Activated T-cell treated with anti-CD3 and anti-CD28 coated beads, Interleukin-2, amount 50 U/mL, for 72 hours (primary cell): ENCODE measurements around the gene PDE11A. TPM values are rescaled to one million over a fixed set of nuclear protein-coding genes. Genes with fewer than 3 reads are reported as not detected.

Experiments
- ATAC-seq, 2 donors: fragments of 150-1000 bp; cut with Tn5 transposase; replicated peaks in 1 of 2; 2 replicates each; pipeline ENCODE4 v1.10.0; 2021; ENCODE audit warnings: moderate library complexity in 2 of 2, mild to moderate bottlenecking in 1 of 2
- DNase-seq, 2 donors: peaks; one replicate each; pipeline ENCODE4 v3.0.0; 2021 to 2022; ENCODE audit warnings: mixed read lengths in 1 of 2
- H3K27ac Mint-ChIP-seq: one replicate; pipeline ENCODE4 v1.8.0; 2022; ENCODE audit warnings: mild to moderate bottlenecking, moderate library complexity, mixed read lengths
- H3K27me3 Mint-ChIP-seq: one replicate; pipeline ENCODE4 v1.8.0; 2022; ENCODE audit warnings: low read depth, mixed read lengths
- H3K36me3 Mint-ChIP-seq, 2 donors: one replicate each; pipeline ENCODE4 v1.8.0; 2022; ENCODE audit warnings: mixed read lengths in 2 of 2, mild to moderate bottlenecking in 1 of 2; ENCODE audit not compliant: insufficient read depth in 2 of 2
- H3K4me1 Mint-ChIP-seq: one replicate; pipeline ENCODE4 v1.8.0; 2022; ENCODE audit warnings: low read depth, mixed read lengths
- H3K4me3 Mint-ChIP-seq, 2 donors: one replicate each; pipeline ENCODE4 v1.8.0; 2022; ENCODE audit warnings: mild to moderate bottlenecking in 2 of 2, mixed read lengths in 2 of 2, moderate library complexity in 2 of 2
- H3K9me3 Mint-ChIP-seq, 2 donors: one replicate each; pipeline ENCODE4 v1.8.0; 2022; ENCODE audit warnings: mixed read lengths in 2 of 2
- total RNA-seq, 2 donors: library from RNA; stranded (reverse); gene quantifications; one replicate each; pipeline ENCODE4 v1.2.3, GENCODE V29; 2022

PDE11A gene
- total RNA-seq, 2 donors from 2014 or later: not detected

DNA sequence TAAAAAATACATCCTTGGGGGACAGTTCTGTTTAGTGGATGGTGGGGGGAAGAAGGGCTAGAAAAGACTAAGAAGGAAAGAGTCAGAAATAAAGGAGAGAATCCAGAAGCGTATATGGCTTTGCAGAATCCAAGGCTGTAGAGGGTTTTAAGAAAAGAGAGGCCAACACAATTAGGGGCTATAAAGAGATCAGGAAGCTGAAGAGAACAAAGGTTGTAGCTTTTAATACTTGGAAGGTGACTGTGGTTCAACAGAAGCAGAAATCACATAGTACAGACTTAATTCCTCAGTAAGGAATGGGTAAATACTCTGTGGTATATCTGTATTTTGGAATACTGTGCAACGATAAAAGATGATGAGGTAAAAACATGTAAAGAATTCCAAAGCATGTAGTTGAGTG lies 393.6 kb downstream of the PDE11A start:
- ATAC-seq: no peak
- H3K4me3 Mint-ChIP-seq: no peak overlapping the region
- H3K36me3 Mint-ChIP-seq: no peaks in the 10 kb centered on the region
- no peaks in the 10 kb centered on the region for H3K9me3 Mint-ChIP-seq
- no peak overlapping the region for H3K27ac Mint-ChIP-seq
- DNase-seq: no peak
- H3K27me3 Mint-ChIP-seq: peaks cover 5% of the 10 kb centered on the region
- no peaks in the 10 kb centered on the region for H3K4me1 Mint-ChIP-seq

DNA sequence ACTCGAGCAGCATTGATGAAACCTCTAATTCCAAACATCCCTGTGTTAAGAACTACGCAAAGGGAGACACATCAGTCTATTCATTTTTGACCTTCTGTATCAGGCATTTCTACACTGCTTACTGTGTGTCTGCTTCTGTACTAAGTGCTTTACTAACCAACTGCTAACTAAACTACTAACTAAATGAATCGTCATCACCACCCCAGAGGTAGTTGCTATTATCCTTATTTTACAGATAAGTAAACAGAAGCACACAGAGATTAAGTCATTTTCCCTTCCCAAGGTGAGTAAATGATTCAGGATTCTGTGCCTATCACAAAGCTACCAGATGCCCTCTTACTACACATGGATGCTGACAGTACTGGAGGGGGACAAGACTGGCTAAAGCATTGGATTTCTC lies 395.9 kb downstream of the PDE11A start:
- H3K27ac Mint-ChIP-seq: no peak overlapping the region
- ATAC-seq (no peak), DNase-seq (no peak)
- no peaks in the 10 kb centered on the region for H3K36me3 Mint-ChIP-seq
- no peaks in the 10 kb centered on the region for H3K9me3 Mint-ChIP-seq
- no peaks in the 10 kb centered on the region for H3K4me1 Mint-ChIP-seq
- H3K27me3 Mint-ChIP-seq: peaks cover 10% of the 10 kb centered on the region
- no peak overlapping the region for H3K4me3 Mint-ChIP-seq

DNA sequence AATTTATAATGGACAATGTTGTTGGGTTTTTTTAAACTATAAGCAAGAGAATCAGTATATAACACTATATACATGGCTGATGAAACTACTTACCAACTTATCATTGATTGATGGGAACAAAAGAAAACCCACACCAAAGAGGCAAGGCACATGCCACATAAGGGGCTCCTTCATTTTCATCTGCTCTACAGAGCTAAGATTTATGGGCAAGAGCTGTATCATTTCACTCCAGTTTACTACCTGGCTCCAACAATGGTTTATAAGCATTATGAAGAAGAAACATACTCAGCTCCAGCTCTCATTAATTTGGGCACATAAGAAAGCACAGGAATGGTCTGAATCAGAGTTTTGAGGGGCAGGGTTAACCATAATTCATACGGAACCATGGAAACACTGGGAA lies 396.8 kb downstream of the PDE11A start:
- Mint-ChIP-seq H3K36me3 (no peaks in the 10 kb centered on the region), H3K9me3 (no peaks in the 10 kb centered on the region), H3K4me1 (peaks cover 5% of the 10 kb centered on the region), H3K27ac (no peak overlapping the region), H3K4me3 (no peak overlapping the region), H3K27me3 (peaks cover 10% of the 10 kb centered on the region)
- ATAC-seq: no peak
- DNase-seq: no peak

DNA sequence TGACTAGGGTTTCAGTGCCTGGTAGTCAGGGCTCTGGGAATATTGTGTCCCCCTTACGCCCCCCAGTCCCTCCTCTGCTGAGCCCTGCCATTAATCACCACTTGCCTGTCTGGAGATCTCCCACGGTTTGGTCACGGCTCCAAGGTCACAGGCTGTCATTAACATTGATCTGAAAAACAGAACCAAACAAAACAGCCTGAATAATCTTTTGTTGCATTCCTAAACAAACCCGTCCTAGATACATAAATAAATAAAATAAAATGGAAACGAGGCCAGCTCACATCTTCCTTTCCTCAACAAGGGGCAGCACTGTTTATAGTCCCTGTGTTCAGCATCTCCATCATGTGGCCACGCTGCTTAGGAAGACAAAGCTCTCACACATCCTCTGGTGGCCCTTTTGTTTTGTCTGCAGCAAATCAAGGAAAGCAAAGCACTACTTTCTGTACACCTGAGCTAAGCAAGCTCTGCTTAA lies 397.2 kb downstream of the PDE11A start:
- peaks cover 10% of the 10 kb centered on the region for H3K27me3 Mint-ChIP-seq

DNA sequence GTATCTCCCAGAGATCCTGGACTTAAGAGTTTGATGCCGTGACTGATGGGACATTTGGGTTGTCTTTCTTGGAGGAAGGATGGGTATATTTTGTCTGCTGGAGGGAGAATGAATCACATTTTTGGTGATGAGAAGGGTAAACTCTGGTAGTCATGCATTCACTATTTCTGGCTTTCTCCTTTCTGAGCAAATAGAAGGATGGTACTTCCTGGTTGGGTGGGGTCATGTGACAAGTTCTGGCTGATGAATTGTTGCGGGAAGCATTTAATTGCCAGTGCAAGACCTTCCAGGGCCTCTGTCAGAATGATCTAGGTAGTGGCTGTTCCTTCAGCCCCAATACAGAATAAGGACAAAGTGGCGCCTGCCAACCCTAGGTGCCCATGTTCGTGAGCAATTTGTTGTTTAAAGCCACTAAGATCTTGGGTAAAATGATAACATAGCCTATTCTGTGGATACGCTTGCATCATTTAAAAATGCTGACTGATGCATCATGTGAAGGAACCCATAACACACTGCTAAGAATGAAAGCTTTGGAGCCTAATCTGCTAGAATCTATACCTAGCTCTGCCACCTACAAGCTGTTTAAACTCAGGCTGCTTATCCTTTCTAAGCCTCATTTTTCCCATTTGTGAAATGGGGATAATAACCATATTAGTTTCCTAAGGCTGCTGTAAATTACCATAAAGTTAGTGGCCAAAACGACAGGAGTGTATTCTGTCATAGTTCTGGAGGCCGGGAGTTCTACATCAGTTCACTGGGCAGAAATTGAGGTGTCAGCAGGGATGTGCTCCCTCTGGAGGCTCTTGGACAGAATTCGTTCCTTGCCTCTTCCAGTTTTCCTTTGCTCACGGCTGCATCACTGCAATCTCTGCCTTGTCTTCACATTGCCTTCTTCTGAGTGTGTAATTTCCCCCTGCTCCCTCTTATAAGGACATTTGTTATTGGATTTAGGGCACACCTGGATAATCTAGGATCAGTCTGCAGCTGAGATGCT lies 398.7 kb downstream of the PDE11A start:
- Mint-ChIP-seq H3K4me3 (no peak overlapping the region), H3K4me1 (peaks cover 10% of the 10 kb centered on the region)

More for the DNA sequence above, 397.2 kb downstream of the PDE11A start:
- H3K27ac Mint-ChIP-seq: no peak overlapping the region
- no peaks in the 10 kb centered on the region for H3K9me3 Mint-ChIP-seq
- ATAC-seq: no peak
- DNase-seq: no peak
- peaks cover 9% of the 10 kb centered on the region for H3K4me1 Mint-ChIP-seq
- no peaks in the 10 kb centered on the region for H3K36me3 Mint-ChIP-seq
- H3K4me3 Mint-ChIP-seq: no peak overlapping the region

DNA sequence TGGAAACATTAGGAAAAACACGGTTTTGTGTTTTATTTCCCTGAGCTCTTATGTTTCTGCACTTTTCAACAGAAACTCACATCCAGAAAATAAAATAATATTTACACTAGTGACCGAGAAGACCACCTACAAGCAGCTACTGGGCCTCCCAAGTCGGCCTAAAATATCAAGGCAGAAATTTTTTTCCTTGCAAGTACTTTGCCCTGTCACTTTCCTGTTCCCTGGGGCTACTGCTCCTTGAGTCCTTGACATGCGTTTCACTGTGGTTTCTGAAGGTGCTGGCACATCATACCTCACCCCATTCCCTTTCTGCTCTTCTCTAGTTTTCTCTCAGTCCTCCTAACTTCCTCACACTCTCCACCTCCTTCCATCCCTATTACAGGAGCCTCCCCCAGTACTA lies 400.9 kb downstream of the PDE11A start:
- DNase-seq (no peak), ATAC-seq (no peak)
- Mint-ChIP-seq H3K4me3 (no peak overlapping the region), H3K27ac (no peak overlapping the region), H3K27me3 (peaks cover 21% of the 10 kb centered on the region), H3K4me1 (peaks cover 10% of the 10 kb centered on the region), H3K9me3 (no peaks in the 10 kb centered on the region), H3K36me3 (no peaks in the 10 kb centered on the region)

More for the DNA sequence above, 398.7 kb downstream of the PDE11A start:
- H3K36me3 Mint-ChIP-seq: no peaks in the 10 kb centered on the region
- no peak for ATAC-seq
- H3K27me3 Mint-ChIP-seq: peaks cover 15% of the 10 kb centered on the region
- H3K9me3 Mint-ChIP-seq: no peaks in the 10 kb centered on the region
- no peak overlapping the region for H3K27ac Mint-ChIP-seq
- no peak for DNase-seq

DNA sequence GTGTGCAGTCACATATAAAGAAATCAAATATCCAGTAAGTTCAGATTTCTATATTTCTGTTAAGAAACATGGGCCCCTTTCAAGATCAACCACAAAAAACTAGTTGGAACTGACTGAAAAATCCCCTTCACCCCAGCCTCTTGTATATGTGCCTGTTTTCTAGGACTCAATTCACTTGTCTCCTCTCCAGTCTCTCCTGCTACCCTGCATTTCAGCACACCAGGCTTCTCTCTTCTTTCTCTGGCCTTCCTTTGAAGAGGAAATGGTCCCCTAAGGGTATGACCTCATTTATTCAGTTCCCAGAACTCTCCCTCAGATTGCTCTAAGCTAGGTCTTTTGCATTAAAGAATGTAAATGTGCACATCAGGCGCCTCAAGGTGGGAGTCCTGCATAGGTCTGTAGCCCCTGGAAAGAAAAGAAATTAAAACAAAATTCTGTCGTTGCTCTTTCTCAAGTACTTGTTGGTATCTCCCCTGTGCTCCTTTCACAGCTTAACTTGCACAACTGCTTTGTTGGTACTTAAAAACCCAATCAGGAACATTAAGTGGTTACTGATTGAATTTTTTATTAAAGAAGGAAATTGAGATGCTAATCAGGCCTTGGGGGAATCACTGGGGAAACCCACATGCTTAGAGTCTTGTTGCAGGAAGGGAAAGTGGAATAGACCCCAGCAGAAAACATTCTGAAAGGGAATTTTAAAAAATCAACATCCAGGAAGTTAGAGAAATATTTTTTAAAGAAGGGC lies 401.6 kb downstream of the PDE11A start:
- no peak for ATAC-seq

DNA sequence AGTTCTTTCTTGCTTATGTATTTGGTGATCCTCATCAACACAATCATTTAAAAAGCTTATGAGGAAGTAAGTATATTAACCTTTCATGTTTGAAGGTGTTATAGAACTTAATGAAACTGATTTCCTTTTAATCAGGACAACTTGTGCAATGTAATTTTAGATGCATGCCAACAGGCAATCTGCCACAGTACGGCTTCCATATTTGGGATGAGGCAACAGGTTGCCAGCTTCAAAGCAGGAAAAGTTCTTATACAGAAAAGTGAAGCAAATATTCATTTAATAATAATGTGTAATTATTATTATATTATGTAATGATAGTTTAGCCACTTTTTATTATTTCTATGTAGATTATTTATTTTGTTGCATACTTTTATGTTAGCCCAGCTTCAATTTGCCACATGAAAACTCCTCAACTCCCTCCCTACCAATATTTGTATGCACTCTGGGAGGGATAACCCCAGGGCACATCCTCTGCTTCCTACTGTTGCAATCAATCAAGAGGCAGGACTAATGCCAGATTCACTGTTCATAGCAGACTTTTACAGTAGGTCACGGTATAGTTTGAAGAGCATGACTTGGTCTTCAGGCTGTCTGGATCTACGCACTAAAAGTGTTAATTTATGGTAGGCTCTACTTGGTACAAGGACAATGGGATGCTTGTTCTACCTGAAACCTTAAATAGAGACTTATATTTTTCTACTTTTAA lies 402.8 kb downstream of the PDE11A start:
- no peaks in the 10 kb centered on the region for H3K36me3 Mint-ChIP-seq
- peaks cover 16% of the 10 kb centered on the region for H3K27me3 Mint-ChIP-seq
- no peak overlapping the region for H3K27ac Mint-ChIP-seq
- no peak for ATAC-seq
- no peaks in the 10 kb centered on the region for H3K9me3 Mint-ChIP-seq
- peaks cover 16% of the 10 kb centered on the region for H3K4me1 Mint-ChIP-seq
- DNase-seq: no peak
- no peak overlapping the region for H3K4me3 Mint-ChIP-seq

More for the DNA sequence above, 401.6 kb downstream of the PDE11A start:
- Mint-ChIP-seq H3K27me3 (peaks cover 21% of the 10 kb centered on the region), H3K4me1 (peaks cover 16% of the 10 kb centered on the region), H3K27ac (no peak overlapping the region), H3K36me3 (no peaks in the 10 kb centered on the region), H3K4me3 (peak overlapping the region in 1 of 2 donors; percentile 4), H3K9me3 (no peaks in the 10 kb centered on the region)
- DNase-seq: no peak

DNA sequence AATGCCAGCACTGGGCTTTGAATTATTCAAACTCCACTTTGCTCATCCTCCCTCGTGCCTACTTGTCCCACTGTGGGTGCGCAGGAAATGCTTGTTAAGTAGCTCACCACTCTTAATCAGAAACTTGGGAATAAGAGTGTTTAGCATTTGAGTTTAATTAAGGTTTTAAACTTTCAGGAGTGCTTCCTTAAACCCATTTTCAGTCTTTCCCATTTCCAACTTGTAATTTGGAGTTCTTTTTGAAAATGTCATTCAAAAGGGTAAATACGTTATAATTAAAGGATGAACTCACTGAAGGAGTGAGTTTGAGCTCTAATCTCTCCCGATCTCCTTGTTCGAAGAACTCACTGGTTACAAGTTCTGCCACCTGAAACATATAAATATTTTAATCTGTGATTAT lies 403.4 kb downstream of the PDE11A start:
- H3K36me3 Mint-ChIP-seq: no peaks in the 10 kb centered on the region
- no peak overlapping the region for H3K27ac Mint-ChIP-seq
- H3K9me3 Mint-ChIP-seq: no peaks in the 10 kb centered on the region
- no peak overlapping the region for H3K4me3 Mint-ChIP-seq
- no peak for ATAC-seq
- no peak for DNase-seq
- H3K4me1 Mint-ChIP-seq: peaks cover 16% of the 10 kb centered on the region
- peaks cover 16% of the 10 kb centered on the region for H3K27me3 Mint-ChIP-seq

DNA sequence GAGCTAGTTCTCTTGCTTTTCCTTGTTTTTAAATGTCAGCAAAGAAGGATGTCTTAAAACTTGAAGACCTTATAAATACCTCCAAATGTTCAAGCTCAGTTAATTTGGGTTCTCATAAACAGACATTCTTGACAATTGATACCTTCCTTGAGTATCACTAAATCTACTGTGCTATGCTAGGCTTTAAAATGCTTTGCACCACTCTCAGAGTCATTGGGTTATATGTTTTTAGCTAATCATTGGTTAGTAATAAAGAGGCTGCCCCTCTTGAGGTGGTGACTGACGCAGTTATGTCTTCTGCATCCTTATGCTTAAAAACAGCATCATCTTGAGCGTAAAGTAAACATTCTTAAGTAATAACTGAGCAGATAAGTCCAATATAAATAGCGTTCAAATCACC lies 404.0 kb downstream of the PDE11A start:
- DNase-seq: no peak
- Mint-ChIP-seq H3K4me3 (no peak overlapping the region), H3K9me3 (no peaks in the 10 kb centered on the region)

DNA sequence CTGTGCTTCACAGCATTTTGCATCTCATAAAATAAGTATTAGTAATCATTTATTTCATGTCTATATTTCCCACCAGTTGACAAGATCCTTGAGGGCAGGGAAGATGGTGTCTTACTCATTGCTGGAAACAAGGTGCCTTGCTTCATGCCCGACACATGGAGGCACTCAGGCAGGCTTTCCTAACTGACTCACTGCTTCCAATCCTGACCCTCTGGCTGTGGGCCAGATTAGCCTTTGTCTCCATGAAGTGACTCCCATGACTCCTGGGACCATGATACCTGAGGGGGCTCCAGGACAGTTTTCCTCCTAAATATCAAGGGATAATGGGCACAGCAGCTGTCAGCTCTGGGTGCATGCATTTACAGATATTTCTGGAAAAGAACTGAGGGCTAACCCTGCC lies 405.0 kb downstream of the PDE11A start:
- Mint-ChIP-seq H3K27me3 (peaks cover 11% of the 10 kb centered on the region), H3K9me3 (no peaks in the 10 kb centered on the region), H3K4me3 (no peak overlapping the region), H3K36me3 (no peaks in the 10 kb centered on the region), H3K27ac (no peak overlapping the region), H3K4me1 (peaks cover 16% of the 10 kb centered on the region)
- no peak for ATAC-seq
- DNase-seq: no peak

More for the DNA sequence above, 404.0 kb downstream of the PDE11A start:
- ATAC-seq: no peak
- Mint-ChIP-seq H3K4me1 (peaks cover 16% of the 10 kb centered on the region), H3K27ac (no peak overlapping the region), H3K27me3 (peaks cover 15% of the 10 kb centered on the region), H3K36me3 (no peaks in the 10 kb centered on the region)

DNA sequence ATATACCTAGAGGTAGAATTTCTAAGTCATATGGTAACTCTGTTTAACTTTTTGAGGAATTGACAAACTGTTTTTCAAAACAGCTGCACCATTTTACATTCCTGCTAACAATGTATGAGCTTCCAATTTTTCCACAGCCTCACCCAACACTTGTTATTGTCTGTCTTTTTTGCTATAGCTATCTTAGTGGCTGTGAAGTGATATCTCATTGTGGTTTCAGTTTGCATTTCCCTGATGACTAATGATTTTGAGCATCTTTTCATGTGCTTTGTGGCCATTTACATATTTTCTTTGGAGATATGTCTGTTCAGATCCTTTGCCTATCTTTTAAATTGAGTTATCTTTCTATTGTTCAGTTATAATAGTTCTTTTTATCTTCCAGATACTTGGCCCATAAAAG lies 406.2 kb downstream of the PDE11A start:
- H3K4me1 Mint-ChIP-seq: peaks cover 16% of the 10 kb centered on the region
- ATAC-seq (peak in 1 of 2 donors; percentile 27), DNase-seq (no peak)
- no peaks in the 10 kb centered on the region for H3K36me3 Mint-ChIP-seq
- H3K4me3 Mint-ChIP-seq: no peak overlapping the region
- H3K27me3 Mint-ChIP-seq: peaks cover 12% of the 10 kb centered on the region
- H3K9me3 Mint-ChIP-seq: no peaks in the 10 kb centered on the region
- H3K27ac Mint-ChIP-seq: no peak overlapping the region

DNA sequence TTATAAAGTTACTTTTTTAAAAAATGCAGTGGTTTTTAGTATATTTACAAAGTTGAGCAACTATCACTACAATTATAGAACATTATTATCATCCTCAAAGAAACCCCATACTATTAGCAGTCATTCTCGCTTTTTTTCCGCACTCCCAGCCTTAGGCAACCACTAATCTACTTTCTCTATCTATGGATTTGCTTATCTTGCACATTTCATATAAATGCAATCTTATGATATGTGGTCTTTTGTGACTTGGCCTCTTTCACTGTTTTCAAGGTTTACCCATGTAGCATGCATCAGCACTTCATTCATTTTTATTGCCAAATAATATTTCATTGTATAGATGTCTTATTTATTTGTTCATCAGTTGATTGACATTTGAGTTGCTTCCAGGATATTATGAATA lies 406.6 kb downstream of the PDE11A start:
- Mint-ChIP-seq H3K4me1 (peaks cover 13% of the 10 kb centered on the region), H3K27me3 (peaks cover 17% of the 10 kb centered on the region), H3K4me3 (no peak overlapping the region), H3K9me3 (no peaks in the 10 kb centered on the region), H3K36me3 (no peaks in the 10 kb centered on the region), H3K27ac (no peak overlapping the region)
- ATAC-seq (no peak), DNase-seq (no peak)
